ENCODE data around the gene MOB1B.
A peak's percentile ranks its signal among the peaks of the same experiment; 100 is the strongest.
"Not testable (repeated sequence)": the region's sequence is repeated elsewhere in the genome, so short reads cannot be mapped to it uniquely, and the experiment has no call there.

The MOB1B gene

DNA sequence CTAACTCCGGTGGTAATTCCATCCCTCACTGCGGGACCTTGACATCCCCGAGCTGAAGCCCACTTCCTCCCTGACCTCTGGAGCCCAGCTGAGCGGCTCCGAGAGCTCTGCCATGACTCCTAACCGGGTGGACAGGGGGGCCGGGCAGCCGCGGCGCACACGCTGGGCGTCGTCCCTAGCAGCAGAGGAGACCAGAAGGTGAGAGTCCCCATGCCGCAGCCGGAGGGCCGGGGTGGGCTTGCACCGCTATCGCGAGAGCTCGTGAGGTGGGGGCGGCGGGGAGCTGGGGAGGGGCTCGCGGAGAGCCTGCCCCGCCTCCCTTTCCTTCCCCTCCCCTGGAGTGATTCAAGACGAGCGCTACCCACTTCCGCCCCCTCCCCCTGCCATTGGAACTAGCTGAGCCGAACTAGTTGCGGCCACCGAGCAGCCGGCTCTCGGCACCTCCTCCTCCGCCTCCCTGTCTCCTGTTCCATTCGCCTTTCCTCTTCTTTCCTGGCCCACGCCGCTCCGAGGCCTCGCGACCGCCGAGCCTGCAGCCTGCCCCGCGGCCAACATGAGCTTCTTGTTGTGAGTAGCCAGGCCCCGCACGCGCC, at the start of gene MOB1B:
TSS of gene MOB1B (plus strand) at position 386 of the 593 bp plus-strand sequence. CDS start at position 554, 168 bp downstream.
- DNase-seq (ENCODE audit: low read depth), result peak; percentile 47

GRCh38 chr4:70855464-70855863, 46.7 kb upstream of the MOB1B start:
- no peak for DNase-seq (ENCODE audit: low read depth)

- no peak for DNase-seq (ENCODE audit: low read depth)
Observed at GRCh38 chr4:70858454-70858853, 43.7 kb upstream of the MOB1B start.

GRCh38 chr4:70859066-70859465, 43.1 kb upstream of the MOB1B start:
- no peak for DNase-seq (ENCODE audit: low read depth)

DNA sequence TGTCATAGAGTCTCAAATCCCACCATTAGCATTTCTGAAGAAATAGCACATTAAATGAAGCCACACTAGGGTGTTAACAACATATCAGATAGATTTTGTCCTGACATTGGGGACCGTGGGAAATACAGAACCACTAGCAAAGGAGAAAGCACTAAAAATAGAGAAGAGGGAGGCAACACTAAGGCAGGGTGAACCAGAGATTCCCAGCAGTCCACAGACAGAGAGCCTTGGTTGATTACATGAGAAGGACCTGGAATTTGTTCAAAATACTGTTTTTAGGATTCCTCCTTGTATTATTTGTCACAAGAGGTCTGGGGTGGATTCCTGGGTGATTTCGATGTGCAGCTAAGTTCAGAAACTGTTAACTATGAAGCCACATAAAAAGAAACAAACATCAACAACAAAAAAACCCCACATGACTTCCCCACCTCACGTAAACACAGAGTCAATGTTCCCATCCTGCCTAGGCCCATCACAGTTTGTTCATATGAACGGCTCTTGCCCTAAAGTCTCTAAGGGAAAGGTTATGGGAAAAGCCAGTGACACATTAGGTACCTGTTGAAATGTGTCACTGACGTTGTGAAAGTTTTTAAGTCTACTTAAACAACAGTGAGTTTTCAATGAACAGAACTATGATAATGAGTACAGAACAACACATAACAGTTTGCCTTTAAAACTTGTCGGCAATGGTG, 38.9 kb upstream of the MOB1B start:
- DNase-seq (ENCODE audit: low read depth), result no peak

- DNase-seq (ENCODE audit: low read depth), result no peak
Observed at GRCh38 chr4:70868778-70869177, 33.4 kb upstream of the MOB1B start.

- DNase-seq (ENCODE audit: low read depth), result no peak
Observed at GRCh38 chr4:70873216-70873615, 29.0 kb upstream of the MOB1B start.

GRCh38 chr4:70874268-70875156, 27.7 kb upstream of the MOB1B start:
- DNase-seq (ENCODE audit: low read depth), result no peak

DNA sequence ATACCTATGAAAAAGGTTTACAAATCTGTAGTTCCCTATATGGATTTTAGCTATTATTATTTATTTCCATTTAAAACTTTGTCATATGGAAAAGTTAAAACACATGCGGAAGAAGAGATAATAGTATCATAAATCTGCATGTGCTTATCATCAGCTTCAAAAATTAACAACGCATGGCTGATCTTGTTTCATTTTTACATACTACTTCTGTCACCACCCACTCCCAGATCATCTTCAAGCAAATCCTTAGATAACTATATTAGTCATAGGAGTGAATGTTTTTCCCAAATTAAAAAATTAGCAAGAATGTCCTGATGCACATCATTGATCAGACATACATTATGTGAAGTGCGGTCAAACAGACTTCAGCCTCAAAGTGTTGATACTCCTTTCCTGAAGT, 24.6 kb upstream of the MOB1B start:
- DNase-seq (ENCODE audit: low read depth), result no peak

DNA sequence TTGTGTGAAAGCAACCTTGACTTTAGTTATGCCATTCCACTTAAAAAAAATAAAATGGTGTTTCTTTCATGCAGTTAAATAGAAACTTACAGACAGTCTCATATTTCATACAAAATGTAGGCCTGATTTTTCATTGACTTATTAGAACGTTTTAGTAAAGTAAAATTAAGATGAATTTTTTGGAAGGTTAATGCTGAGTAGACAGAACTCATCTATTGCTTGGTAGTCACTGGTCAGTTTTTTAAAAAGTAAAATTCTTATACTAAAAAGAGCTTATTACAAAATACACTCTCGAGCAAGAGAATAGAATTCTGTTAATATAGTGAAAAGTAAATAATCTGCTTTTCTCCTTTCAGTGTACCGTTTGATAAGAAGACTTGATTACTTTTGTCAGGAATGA, 21.4 kb upstream of the MOB1B start:
- no peak for DNase-seq (ENCODE audit: low read depth)

DNA sequence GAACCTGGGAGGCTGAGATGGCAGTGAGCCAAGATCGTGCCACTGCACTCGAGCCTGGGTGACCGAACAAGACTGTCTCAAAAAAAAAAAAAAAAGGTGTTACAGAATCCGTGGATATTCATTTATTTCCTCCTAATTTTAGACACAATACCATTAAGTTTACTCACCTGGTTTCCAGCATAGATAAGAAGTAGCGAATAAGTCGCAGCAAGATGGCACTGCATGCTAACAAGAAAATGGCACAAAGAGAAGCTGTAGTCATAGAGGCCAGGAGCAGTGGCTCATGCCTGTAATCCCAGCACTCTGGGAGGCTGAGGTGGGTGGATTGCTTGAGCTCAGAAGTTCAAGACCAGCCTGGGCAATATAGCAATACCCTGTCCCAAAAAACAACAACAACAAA, 17.0 kb upstream of the MOB1B start:
- DNase-seq (ENCODE audit: low read depth), result no peak

- no peak for DNase-seq (ENCODE audit: low read depth)
Observed at GRCh38 chr4:70892086-70892769, 9.9 kb upstream of the MOB1B start.

DNA sequence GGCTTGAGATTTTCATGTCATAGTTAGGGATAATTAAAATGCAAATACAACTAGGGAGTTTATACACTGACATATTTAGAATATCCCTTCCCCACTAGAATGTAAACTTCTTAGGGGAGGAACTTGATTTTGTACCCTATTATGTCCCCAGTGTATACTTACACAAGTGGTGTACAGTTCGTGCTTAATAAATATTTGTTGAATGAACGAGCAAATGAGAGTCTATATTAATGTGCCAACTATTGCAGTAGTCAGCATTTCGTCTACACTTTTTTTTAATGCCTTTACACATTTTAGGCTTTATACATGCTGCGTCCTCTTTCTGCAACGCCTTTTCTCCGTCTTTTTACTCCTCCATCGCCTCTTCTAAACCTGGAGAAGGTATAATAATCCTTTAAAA, 8.4 kb upstream of the MOB1B start:
- DNase-seq (ENCODE audit: low read depth), result no peak

DNA sequence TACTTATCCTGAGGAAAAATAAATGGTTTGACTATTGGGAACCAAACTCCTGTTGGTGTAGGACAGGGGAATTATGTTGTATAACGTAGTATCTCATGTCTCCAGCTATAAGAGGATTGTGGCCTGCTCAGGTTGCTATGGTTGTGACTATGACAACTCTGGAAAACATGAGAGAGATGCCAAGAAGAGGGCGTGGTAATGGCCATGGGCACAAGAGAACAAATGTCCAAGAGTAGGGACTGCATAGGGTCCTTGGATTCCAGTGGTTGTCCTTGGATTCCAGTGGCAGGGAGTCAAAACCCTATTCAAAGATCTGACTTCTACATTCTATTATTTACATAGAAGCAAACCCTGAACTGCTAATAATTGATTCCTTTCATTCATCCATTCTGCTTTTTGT, 6.8 kb upstream of the MOB1B start:
- no peak for DNase-seq (ENCODE audit: low read depth)

DNA sequence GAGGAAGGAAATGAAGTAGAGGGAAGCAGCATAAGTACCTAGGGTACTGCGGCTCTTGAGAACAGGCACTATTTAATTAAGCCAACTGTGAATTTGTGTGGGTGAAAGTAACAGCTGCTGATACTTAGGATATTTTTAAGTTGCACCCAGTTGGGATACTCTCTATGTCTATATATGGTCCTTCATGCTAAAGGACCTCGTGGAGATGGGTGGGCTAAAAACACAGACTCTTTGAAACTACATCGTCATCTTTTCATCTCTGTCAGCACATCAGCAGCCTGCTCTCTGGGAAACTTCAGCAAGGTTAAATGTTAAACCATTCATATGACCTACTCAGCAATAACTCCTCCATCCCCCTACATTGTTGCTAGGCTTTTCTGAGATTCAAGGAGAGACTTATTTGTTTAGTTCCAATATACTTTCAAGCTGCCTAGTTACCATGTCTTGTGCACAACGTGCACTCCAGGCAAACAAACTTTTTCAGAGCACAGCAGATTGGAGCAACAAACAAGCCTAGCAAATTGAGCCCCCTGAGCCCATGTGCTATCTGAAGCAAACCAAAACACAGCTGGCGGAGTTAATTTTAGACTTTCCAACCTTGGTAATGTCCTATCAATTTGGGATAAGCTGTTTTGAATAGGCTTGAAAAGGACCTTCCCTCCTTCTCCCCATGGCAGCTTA, 6.2 kb upstream of the MOB1B start:
- no peak for DNase-seq (ENCODE audit: low read depth)

GRCh38 chr4:70898581-70898980, 3.6 kb upstream of the MOB1B start:
- DNase-seq (ENCODE audit: low read depth), result not testable (repeated sequence)

GRCh38 chr4:70901607-70901983, 574 bp upstream of the MOB1B start:
- DNase-seq (ENCODE audit: low read depth), result no peak

DNA sequence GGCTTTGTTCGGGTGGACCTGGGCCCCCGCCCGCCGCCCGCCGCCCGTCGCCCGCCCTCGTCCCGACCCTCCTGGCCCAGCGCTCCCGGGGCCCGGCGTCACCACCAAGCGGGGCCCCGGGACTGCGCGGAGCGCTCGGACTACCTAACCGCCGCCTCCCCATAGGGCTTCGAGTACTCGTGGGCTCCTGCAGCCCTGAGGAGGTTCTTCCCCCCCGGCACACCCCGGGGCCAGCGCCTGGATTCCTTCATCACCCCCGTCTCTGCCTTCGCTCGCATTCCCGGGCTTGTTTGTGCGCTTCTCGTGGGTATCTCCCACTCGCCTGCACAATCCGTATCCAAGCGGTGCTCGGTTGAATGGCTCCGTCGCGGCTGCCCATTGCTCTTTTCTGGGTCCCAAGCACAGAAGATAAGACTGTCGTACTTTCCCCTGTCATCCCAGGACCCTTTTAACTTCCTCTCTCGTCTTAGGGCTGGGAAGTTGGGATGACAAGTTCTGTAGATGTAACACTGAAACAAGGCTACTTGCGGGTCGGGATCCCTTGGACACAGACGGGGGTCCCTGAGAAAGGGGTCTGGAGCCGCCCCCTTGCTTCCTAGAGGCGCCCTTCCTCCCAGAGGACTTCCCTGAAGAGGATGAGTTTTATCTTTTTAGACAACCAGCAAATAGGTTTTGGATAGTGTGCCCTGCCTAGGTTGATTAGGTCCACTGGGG, 565 bp downstream of the MOB1B start:
- DNase-seq (ENCODE audit: low read depth), result no peak

- no peak for DNase-seq (ENCODE audit: low read depth)
Observed at GRCh38 chr4:70903291-70903603, 1.1 kb downstream of the MOB1B start.

- DNase-seq (ENCODE audit: low read depth), result no peak
Observed at GRCh38 chr4:70908993-70909556, 6.9 kb downstream of the MOB1B start.

GRCh38 chr4:70914000-70914399, 11.8 kb downstream of the MOB1B start:
- no peak for DNase-seq (ENCODE audit: low read depth)

Measured in non-pigmented ciliary epithelial cell (primary cell).